T-helper 1 cell treated with Interleukin-12 subunit alpha and Interleukin-12 subunit beta and Interleukin-4 antibody, amounts not matched to agents 30 ng/mL and 1 ng/mL, for 36 hours (primary cell): ENCODE results near the gene GPR173. TPM values are rescaled to one million over a fixed set of nuclear protein-coding genes. Genes with fewer than 3 reads are reported as not detected.

Source experiments
- intact Hi-C: fragments of 100-400 bp; cut with micrococcal nuclease; formaldehyde crosslinking; loops from one replicate; pipeline ENCODE4 v1.15.1; 2024
- total RNA-seq: library from RNA; stranded (reverse); gene quantifications from 2 replicates; pipeline ENCODE4 v1.2.3, GENCODE V29; 2022

The GPR173 gene
- total RNA-seq, 1 donor from 2014 or later: not detected

DNA sequence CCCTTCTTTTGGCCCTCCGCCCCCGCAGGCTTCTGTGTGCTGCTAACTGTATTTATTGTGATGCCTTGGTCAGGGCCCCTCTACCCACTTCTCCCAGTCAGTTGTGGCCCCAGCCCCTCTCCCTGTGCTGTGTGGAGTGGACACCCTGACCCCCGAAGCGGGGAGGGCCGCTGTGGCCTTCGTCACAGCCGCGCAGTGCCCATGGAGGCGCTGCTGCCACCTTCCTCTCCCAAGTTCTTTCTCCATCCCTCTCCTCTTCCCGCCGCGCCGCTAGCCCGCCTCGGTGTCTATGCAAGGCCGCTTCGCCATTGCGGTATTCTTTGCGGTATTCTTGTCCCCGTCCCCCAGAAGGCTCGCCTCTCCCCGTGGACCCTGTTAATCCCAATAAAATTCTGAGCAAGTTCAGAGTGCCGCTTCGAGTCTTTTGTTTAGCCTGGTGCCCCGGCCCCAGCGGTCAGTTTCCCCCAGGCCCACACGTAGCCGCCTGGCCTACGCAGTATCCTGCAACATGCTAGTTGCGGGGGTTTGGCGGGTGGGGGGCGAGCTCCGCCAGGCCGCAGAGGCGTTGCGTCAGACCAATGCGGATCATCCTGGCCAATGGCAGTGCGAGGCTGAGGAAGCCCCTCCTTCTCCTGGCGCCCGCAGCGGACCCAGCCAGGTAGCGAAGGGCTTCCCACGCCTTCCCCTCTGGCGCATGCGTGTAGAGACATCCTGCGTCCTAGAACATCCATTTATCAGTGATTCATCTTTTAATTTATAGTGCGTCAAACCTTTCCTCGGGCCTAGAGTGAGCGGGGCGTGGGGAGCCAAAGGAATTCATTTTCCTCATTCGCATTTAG is 39.8 kb downstream of the GPR173 start:
- intact Hi-C loops: loop anchor here (10.0 kb wide), 4 partner anchors 596 to 1916 kb away; partner anchors contain the start of genes APEX2, HUWE1 and PHF8

GRCh38 chrX:53089224-53089842 is 40.7 kb downstream of the GPR173 start:
- intact Hi-C loops: loop anchor here (1.0 to 10.0 kb wide), 5 partner anchors 18 to 1915 kb away; partner anchors contain the start of genes APEX2, HUWE1 and PHF8

GRCh38 chrX:53089925-53090324 is 41.3 kb downstream of the GPR173 start:
- intact Hi-C loops: loop anchor here (1.0 to 10.0 kb wide), 8 partner anchors 19 to 1915 kb away; partner anchors contain the start of genes APEX2, FAM120C, HUWE1 and MAGED2

DNA sequence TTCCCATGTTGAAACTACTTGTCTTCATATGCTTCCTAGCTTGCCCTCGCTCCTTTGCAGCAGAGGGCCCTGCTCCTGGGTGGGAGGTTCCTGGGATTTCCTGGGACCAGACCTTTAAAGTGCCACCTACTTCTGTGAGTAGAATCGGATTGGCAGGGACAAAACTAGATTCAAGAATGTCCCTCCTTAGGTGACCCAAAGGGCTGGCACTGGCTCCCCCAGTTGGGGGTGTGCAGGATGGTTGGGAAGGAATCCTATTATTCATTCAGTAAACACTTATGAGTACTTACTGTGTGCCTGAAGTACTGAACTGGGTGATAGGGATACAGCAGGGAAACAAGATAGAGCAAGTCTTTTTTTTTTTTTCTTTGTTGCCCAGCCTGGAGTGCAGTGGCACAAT is 42.8 kb downstream of the GPR173 start:
- intact Hi-C loops: loop anchor here (5.0 to 10.0 kb wide), 3 partner anchors 827 to 1716 kb away; partner anchors contain the start of genes FAM120C and MAGED2

- intact Hi-C loops: loop anchor here (1.0 to 10.0 kb wide), 6 partner anchors 11 to 1714 kb away; partner anchors contain the start of genes FAM120C, MAGED2 and TSPYL2
These were observed 44.6 kb downstream of the GPR173 start for GRCh38 chrX:53093177-53093655.

DNA sequence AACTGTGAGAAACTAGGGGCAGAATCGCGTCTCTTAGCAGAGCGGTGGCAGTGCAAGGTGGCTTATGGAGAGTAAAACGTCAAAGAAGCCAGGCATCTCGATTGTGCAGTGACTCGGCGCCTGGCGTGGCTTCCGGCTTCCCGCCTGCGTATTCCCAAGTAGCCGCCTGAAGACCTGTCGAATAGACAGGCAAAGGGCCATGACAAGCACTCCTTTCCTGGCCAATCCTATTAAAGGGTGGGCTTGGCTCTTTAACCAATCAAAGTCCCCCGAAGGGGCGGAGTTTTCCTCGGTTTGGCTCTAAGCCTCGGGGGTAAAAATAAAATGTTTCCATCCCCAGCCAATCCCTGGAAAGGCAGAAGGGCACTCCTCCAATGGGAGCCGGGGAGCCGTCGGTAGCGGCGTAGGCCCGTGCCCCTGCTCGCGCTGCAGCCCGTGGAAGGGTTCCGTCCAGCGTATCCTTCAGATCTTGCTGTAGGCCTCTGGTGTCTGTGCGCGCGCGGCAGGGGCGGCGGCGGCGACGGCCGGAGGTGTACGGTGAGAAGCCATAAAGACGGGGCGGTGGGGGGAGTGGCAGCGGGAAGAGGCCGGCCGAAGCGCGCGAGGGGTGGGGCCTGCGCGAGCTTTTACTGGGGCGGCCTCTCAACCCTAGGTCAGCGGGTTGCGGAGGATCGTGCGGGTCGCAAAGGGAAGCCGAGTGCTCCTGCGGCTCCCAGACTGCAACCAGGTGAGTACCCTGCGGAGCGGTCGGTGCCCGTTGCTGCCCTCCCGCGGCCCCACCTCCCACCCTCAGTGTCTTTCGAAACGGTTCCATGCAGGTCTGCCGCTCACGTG is 45.4 kb downstream of the GPR173 start, which contains the start of gene KANTR:
Gene KANTR, plus strand, starts transcription at position 395 of the 834 bp plus-strand sequence. CDS start 30,131 bp downstream, outside the sequence.
- intact Hi-C loops: loop anchor here (1.0 to 10.0 kb wide), 7 partner anchors 12 to 1713 kb away; partner anchors contain the start of genes FAM120C, KDM5C, MAGED2 and TSPYL2

- intact Hi-C loops: loop anchor here (2.0 to 10.0 kb wide), 4 partner anchors 130 to 1713 kb away; partner anchors contain the start of genes FAM120C, KDM5C and MAGED2
These were observed 46.0 kb downstream of the GPR173 start for GRCh38 chrX:53094582-53094905.

GRCh38 chrX:53095796-53096195 is 47.2 kb downstream of the GPR173 start:
- intact Hi-C loops: loop anchor here (2.0 to 10.0 kb wide), 3 partner anchors 129 to 1089 kb away; partner anchors contain the start of genes FAM120C and KDM5C

GRCh38 chrX:53114864-53115549 is 66.4 kb downstream of the GPR173 start:
- intact Hi-C loops: no loop called here

- intact Hi-C loops: no loop called here
These were observed 66.9 kb downstream of the GPR173 start for GRCh38 chrX:53115550-53115874.

DNA sequence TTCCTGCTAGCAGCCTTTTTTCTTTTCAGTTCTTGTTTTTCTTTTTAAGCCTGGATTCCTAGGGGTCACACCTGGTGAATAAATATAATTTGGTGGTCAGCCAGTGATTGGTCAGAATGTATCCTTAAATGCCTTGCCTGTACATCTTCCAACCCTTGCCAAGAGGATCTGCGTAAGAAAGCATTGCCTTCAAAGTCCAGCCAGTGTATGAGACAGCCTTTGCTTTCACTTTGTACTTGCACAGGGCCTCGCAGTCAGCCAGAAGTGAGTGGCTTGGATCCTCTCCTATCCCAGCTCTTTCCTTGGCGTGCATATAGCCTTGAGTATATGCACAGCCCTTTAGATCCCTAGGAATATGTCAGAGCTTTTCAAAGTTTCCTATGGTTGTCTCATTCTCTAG is 67.5 kb downstream of the GPR173 start:
- intact Hi-C loops: no loop called here

DNA sequence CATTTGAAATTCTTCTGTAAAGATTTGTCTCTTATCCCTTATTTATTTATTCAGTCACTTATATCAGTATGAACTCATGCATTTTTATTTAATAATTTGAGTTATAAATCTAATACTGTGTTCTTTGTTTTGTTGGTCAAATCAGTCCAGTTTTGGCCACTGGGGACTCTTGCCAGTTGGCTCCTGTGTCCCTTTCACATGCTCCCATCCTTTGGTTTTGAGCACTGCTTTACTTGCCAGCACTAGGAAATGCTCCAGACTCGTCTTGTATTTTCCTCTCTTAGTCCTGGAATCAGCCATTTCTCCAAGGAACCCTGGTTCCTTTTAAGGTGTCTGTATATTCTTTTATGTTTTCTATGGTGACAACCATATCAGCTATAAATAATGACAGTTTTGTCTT is 73.4 kb downstream of the GPR173 start:
- intact Hi-C loops: no loop called here

GRCh38 chrX:53125506-53125905 is 76.9 kb downstream of the GPR173 start:
- intact Hi-C loops: no loop called here

DNA sequence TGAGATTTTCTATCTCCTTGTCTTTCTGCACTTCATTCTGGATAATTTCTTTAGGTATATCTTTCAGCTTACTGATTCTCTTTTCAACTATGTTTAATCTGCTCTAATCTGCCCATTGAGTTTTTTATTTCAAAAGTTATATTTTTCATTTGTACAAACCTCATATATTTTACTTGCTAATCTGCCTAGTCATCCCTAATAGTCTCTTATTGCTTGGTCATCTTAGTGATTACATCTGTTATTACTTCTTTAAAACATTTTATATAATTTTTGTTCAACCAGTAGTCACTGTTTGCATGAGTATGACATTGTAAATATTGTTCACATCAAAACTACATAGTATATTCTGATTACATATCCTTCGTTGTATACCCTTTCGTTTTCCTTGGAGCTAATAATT is 77.8 kb downstream of the GPR173 start:
- intact Hi-C loops: no loop called here

GRCh38 chrX:53128097-53128749 is 79.6 kb downstream of the GPR173 start:
- intact Hi-C loops: no loop called here

Other genes starting within 250 kb of the GPR173 start
- not detected in 2 replicates for gene XAGE5, start 237.5 kb upstream of the GPR173 start, total RNA-seq
- gene XAGE3, start 180.7 kb upstream of the GPR173 start, total RNA-seq: not detected in 2 replicates
- 11.6 and 11.7 TPM in 2 replicates for gene FAM156B, start 151.5 kb upstream of the GPR173 start, total RNA-seq
- gene FAM156A, start 90.3 kb upstream of the GPR173 start, total RNA-seq: 22.2 and 22.6 TPM in 2 replicates
- 20.9 and 21.0 TPM in 2 replicates for gene TSPYL2, start 33.6 kb downstream of the GPR173 start, total RNA-seq
- gene KANTR, start 45.4 kb downstream of the GPR173 start, total RNA-seq: 8.6 and 9.0 TPM in 2 replicates
- gene KDM5C, start 176.4 kb downstream of the GPR173 start, total RNA-seq: 97.3 and 104 TPM in 2 replicates
- 0.20 and 0.29 TPM in 2 replicates for gene IQSEC2, start 232.8 kb downstream of the GPR173 start, total RNA-seq